A673 (cell line): ENCODE measurements around the gene MIS18A. TPM values are rescaled to one million over a fixed set of nuclear protein-coding genes. Genes with fewer than 3 reads are reported as not detected.

Experiments used
- BruUV-seq: library from RNA; stranded (reverse); fragments of 400-500 nt; replicated peaks from 2 replicates; lab custom pipeline; 2021; lab: Mats Ljungman, UMichigan
- CTCF ChIA-PET: fragments of 300-600 bp; sonication (Branson Sonifier 250); formaldehyde crosslinking; loops from one replicate; lab custom pipeline; 2022; ENCODE audit warnings: antibody characterized with exemption; lab: Charles Lee
- POLR2A ChIA-PET: fragments of 300-600 bp; sonication (Branson Sonifier 250); formaldehyde crosslinking; loops from one replicate; lab custom pipeline; 2022; ENCODE audit warnings: antibody characterized with exemption; ENCODE audit not compliant: low non-redundant PET; lab: Charles Lee
- DNase-seq: peaks from one replicate; pipeline ENCODE4 v3.0.0-alpha.2; 2015; ENCODE audit warnings: low spot score
- H3K27ac ChIP-seq: fragments of 200-600 bp; sonication (generic); 2 replicates; pipeline ENCODE4 v1.5.1; 2016; ENCODE audit warnings: mixed run types, low read depth, mild to moderate bottlenecking, mixed read lengths, antibody characterized with exemption, low read length; ENCODE audit not compliant: poor library complexity, severe bottlenecking
- H3K27me3 ChIP-seq: fragments of 200-600 bp; sonication (generic); replicated peaks from 2 replicates; pipeline ENCODE4 v1.6.1; 2017; ENCODE audit warnings: mixed run types, low read depth, mild to moderate bottlenecking, mixed read lengths, antibody characterized with exemption, low read length; ENCODE audit not compliant: insufficient read depth, poor library complexity
- H3K36me3 ChIP-seq: fragments of 200-600 bp; sonication (generic); 2 replicates; pipeline ENCODE4 v1.6.1; 2016; ENCODE audit warnings: mixed run types, mild to moderate bottlenecking, mixed read lengths, antibody characterized with exemption, low read length; ENCODE audit not compliant: insufficient read depth, poor library complexity, severe bottlenecking
- H3K4me1 ChIP-seq: fragments of 200-600 bp; sonication (generic); 2 replicates; pipeline ENCODE4 v1.6.1; 2017; ENCODE audit warnings: mixed run types, mild to moderate bottlenecking, mixed read lengths, antibody characterized with exemption, low read length; ENCODE audit not compliant: insufficient read depth, poor library complexity, severe bottlenecking
- H3K4me3 ChIP-seq: fragments of 200-600 bp; sonication (generic); 2 replicates; pipeline ENCODE4 v1.5.1; 2016; ENCODE audit warnings: low read depth, mixed run types, mild to moderate bottlenecking, mixed read lengths, low read length; ENCODE audit not compliant: poor library complexity, severe bottlenecking
- H3K9me3 ChIP-seq: fragments of 200-600 bp; sonication (generic); 2 replicates; pipeline ENCODE4 v1.6.1; 2016; ENCODE audit warnings: mixed run types, low read depth, mild to moderate bottlenecking, mixed read lengths, antibody characterized with exemption, low read length; ENCODE audit not compliant: poor library complexity, severe bottlenecking
- CTCF ChIP-seq: fragments of 300-800, 200-600 bp; sonication (generic); conservative IDR thresholded peaks from 2 replicates; pipeline ENCODE4 v1.5.1; 2017; ENCODE audit warnings: low read depth, mild to moderate bottlenecking, antibody characterized with exemption, low read length, moderate library complexity, mixed read lengths
- EZH2 ChIP-seq: fragments of 200-600 bp; sonication (generic); IDR thresholded peaks from 2 replicates; pipeline ENCODE4 v1.6.1; 2017; ENCODE audit warnings: borderline replicate concordance, low read depth, mild to moderate bottlenecking, mixed read lengths, antibody characterized with exemption, low read length; ENCODE audit not compliant: poor library complexity, severe bottlenecking
- intact Hi-C: fragments of 100-400 bp; cut with micrococcal nuclease; formaldehyde crosslinking; loops from one replicate; pipeline ENCODE4 v1.10.0; 2022; ENCODE audit not compliant: unreplicated experiment
- total RNA-seq: library from RNA; stranded (reverse); gene quantifications from 2 replicates; pipeline ENCODE4 v1.2.3, GENCODE V29; 2021

The MIS18A gene
- total RNA-seq, 1 experiment from 2014 or later, result 40.1 TPM

GRCh38 chr21:32300117-32300681 is 21.4 kb upstream of the MIS18A start:
- Histone ChIP-seq H3K36me3 (no peaks in the 10 kb centered on the region), H3K4me3 (no peak overlapping the region), H3K27ac (no peak overlapping the region), H3K27me3 (no peaks in the 10 kb centered on the region), H3K9me3 (no peaks in the 10 kb centered on the region), H3K4me1 (no peaks in the 10 kb centered on the region)
- no peak for DNase-seq
- ChIA-PET POLR2A (no interaction called here), CTCF (no interaction called here)
- TF ChIP-seq EZH2 (no peak), CTCF (no peak)
- intact Hi-C loops, result no loop called here
- no TSS peak for BruUV-seq

- TF ChIP-seq CTCF (no peak), EZH2 (no peak)
- POLR2A ChIA-PET, result no interaction called here
- Histone ChIP-seq H3K27me3 (no peaks in the 10 kb centered on the region), H3K4me1 (no peaks in the 10 kb centered on the region), H3K9me3 (no peaks in the 10 kb centered on the region), H3K36me3 (no peaks in the 10 kb centered on the region), H3K4me3 (no peak overlapping the region), H3K27ac (no peak overlapping the region)
- CTCF ChIA-PET, result no interaction called here
- no peak for DNase-seq
- no TSS peak for BruUV-seq
- intact Hi-C loops, result no loop called here
These were observed 20.8 kb upstream of the MIS18A start for GRCh38 chr21:32299695-32300094.

GRCh38 chr21:32298658-32299081 is 19.8 kb upstream of the MIS18A start, which contains the start of gene MRAP:
TSS of gene MRAP (plus strand) at chr21:32298855. CDS start at chr21:32298972, 117 bp downstream.
- TF ChIP-seq CTCF (no peak), EZH2 (no peak)
- Histone ChIP-seq H3K27ac (no peak within 1 kb of the TSS), H3K27me3 (no peaks in the 10 kb centered on the region), H3K36me3 (no peaks in the 10 kb centered on the region), H3K4me3 (no peak within 1 kb of the TSS), H3K4me1 (no peaks in the 10 kb centered on the region), H3K9me3 (no peaks in the 10 kb centered on the region)
- no TSS peak for BruUV-seq
- no peak for DNase-seq
- ChIA-PET CTCF (no interaction called here), POLR2A (no interaction called here)
- intact Hi-C loops, result no loop called here
